GM12892 (cell line): Measurements from ENCODE around the gene NKX1-1.

Experiments used
- POLR2A ChIP-seq: IDR thresholded peaks from 2 replicates; pipeline ENCODE4 v1.6.1; 2011; ENCODE audit warnings: low read depth, low read length, control low read depth
- POLR2AphosphoS5 ChIP-seq: IDR thresholded peaks from 2 replicates; pipeline ENCODE4 v1.6.1; 2011; ENCODE audit warnings: low read depth, low read length, control low read depth

- TF ChIP-seq POLR2A: no peak
- TF ChIP-seq POLR2AphosphoS5: no peak
These were observed 37.7 kb downstream of the NKX1-1 start for GRCh38 chr4:1368421-1369090.
